Measurements from ENCODE around the gene VWF.

VWF gene

GRCh38 chr12:5912011-5912410, 212.5 kb downstream of the VWF start:
- no peak for DNase-seq (ENCODE audit: low spot score)

- no peak for DNase-seq (ENCODE audit: low spot score)
Observed at GRCh38 chr12:5910790-5911548, 213.5 kb downstream of the VWF start.

GRCh38 chr12:5909560-5909959, 214.9 kb downstream of the VWF start:
- DNase-seq (ENCODE audit: low spot score) = no peak

- no peak for DNase-seq (ENCODE audit: low spot score)
Observed at GRCh38 chr12:5908251-5908650, 216.2 kb downstream of the VWF start.

GRCh38 chr12:5907807-5908206, 216.7 kb downstream of the VWF start:
- no peak for DNase-seq (ENCODE audit: low spot score)

GRCh38 chr12:5905757-5906156, 218.7 kb downstream of the VWF start:
- DNase-seq (ENCODE audit: low spot score) = no peak

- DNase-seq (ENCODE audit: low spot score) = no peak
Observed at GRCh38 chr12:5904969-5905368, 219.5 kb downstream of the VWF start.

GRCh38 chr12:5904441-5904840, 220.0 kb downstream of the VWF start:
- no peak for DNase-seq (ENCODE audit: low spot score)

GRCh38 chr12:5902736-5903135, 221.7 kb downstream of the VWF start:
- DNase-seq (ENCODE audit: low spot score) = no peak

GRCh38 chr12:5901416-5901815, 223.1 kb downstream of the VWF start:
- no peak for DNase-seq (ENCODE audit: low spot score)

GRCh38 chr12:5900533-5901205, 223.8 kb downstream of the VWF start:
- no peak for DNase-seq (ENCODE audit: low spot score)

- no peak for DNase-seq (ENCODE audit: low spot score)
Observed at GRCh38 chr12:5900076-5900475, 224.4 kb downstream of the VWF start.

GRCh38 chr12:5899675-5900074, 224.8 kb downstream of the VWF start:
- DNase-seq (ENCODE audit: low spot score) = no peak

- DNase-seq (ENCODE audit: low spot score) = no peak
Observed at GRCh38 chr12:5898874-5899273, 225.6 kb downstream of the VWF start.

Measured in pons (tissue), 1 donor.